IMR-90 (cell line): ENCODE data around the gene SPATA31D3. TPM values are rescaled to one million over a fixed set of nuclear protein-coding genes. Genes with fewer than 3 reads are reported as not detected.
"Not testable (repeated sequence)": the region's sequence is repeated elsewhere in the genome, so short reads cannot be mapped to it uniquely, and the experiment has no call there.

Experiments used
- ATAC-seq: fragments of 200-7000 bp; cut with Tn5 transposase; 2 replicates; pipeline ENCODE4 v1.9.1; 2020; ENCODE audit warnings: low read depth, mild to moderate bottlenecking, moderate library complexity
- BruUV-seq: library from RNA; stranded (reverse); fragments of 400-500 nt; replicated peaks from 2 replicates; lab custom pipeline; 2021; lab: Mats Ljungman, UMichigan
- CTCF ChIA-PET: fragments of 300-600 bp; formaldehyde crosslinking; extraction: SDS; loops from one replicate; lab custom pipeline; 2021; ENCODE audit warnings: antibody characterized with exemption; lab: Yijun Ruan, JAX
- POLR2A ChIA-PET: fragments of 300-600 bp; sonication (Branson Sonifier 250); formaldehyde crosslinking; loops from one replicate; lab custom pipeline; 2022; ENCODE audit warnings: antibody characterized with exemption; ENCODE audit not compliant: unreplicated experiment; lab: Charles Lee
- DNase-seq: peaks from one replicate; pipeline ENCODE4 v3.0.0; 2013
- H2AFZ ChIP-seq: replicated peaks from 2 replicates; pipeline ENCODE3; 2013; ENCODE audit warnings: low read length, mild to moderate bottlenecking; ENCODE audit not compliant: poor library complexity
- H2AK5ac ChIP-seq: 2 replicates; pipeline ENCODE4 v1.6.1; 2013; ENCODE audit warnings: low read depth, low read length, inconsistent platforms
- H2AK9ac ChIP-seq: replicated peaks from 2 replicates; pipeline ENCODE3; 2013; ENCODE audit warnings: mild to moderate bottlenecking, low read depth, low read length, moderate library complexity; ENCODE audit not compliant: poor library complexity
- H2BK120ac ChIP-seq: 2 replicates; pipeline ENCODE4 v1.6.1; 2013; ENCODE audit warnings: low read depth, low read length, inconsistent platforms
- H2BK15ac ChIP-seq: 3 replicates; pipeline ENCODE4 v1.6.1; 2013; ENCODE audit warnings: low read depth, low read length, inconsistent platforms
- H2BK20ac ChIP-seq: 2 replicates; pipeline ENCODE4 v1.6.1; 2013; ENCODE audit warnings: low read depth, mild to moderate bottlenecking, inconsistent platforms, low read length, moderate library complexity
- H2BK5ac ChIP-seq: 2 replicates; pipeline ENCODE4 v1.6.1; 2013; ENCODE audit warnings: mild to moderate bottlenecking, low read depth, low read length, inconsistent platforms; ENCODE audit not compliant: poor library complexity, severe bottlenecking
- H3K14ac ChIP-seq: replicated peaks from 2 replicates; pipeline ENCODE4 v1.6.1; 2013; ENCODE audit warnings: low read depth, low read length, inconsistent platforms
- H3K18ac ChIP-seq: 2 replicates; pipeline ENCODE4 v1.6.1; 2013; ENCODE audit warnings: low read depth, low read length, control low read depth
- H3K23ac ChIP-seq: 2 replicates; pipeline ENCODE4 v1.6.1; 2013; ENCODE audit warnings: low read depth, low read length, inconsistent platforms
- H3K27ac ChIP-seq: 2 replicates; pipeline ENCODE4 v1.5.1; 2013; ENCODE audit warnings: mild to moderate bottlenecking, control low read depth, low read length; ENCODE audit not compliant: insufficient read depth
- H3K27me3 ChIP-seq: 2 replicates; pipeline ENCODE4 v1.6.1; 2013; ENCODE audit warnings: low read length; ENCODE audit not compliant: control insufficient read depth, insufficient read depth
- H3K36me3 ChIP-seq: 2 replicates; pipeline ENCODE4 v1.6.1; 2013; ENCODE audit warnings: low read length, mixed read lengths; ENCODE audit not compliant: control insufficient read depth, insufficient read depth
- H3K4ac ChIP-seq: 2 replicates; pipeline ENCODE4 v1.6.1; 2013; ENCODE audit warnings: low read depth, low read length, inconsistent platforms
- H3K4me1 ChIP-seq: 2 replicates; pipeline ENCODE4 v1.6.1; 2013; ENCODE audit warnings: low read length, mixed read lengths; ENCODE audit not compliant: control insufficient read depth, insufficient read depth
- H3K4me2 ChIP-seq: 2 replicates; pipeline ENCODE4 v1.6.1; 2013; ENCODE audit warnings: low read depth, mild to moderate bottlenecking, control low read depth, low read length, moderate library complexity
- H3K4me3 ChIP-seq: 2 replicates; pipeline ENCODE4 v1.5.1; 2013; ENCODE audit warnings: low read depth, mild to moderate bottlenecking, control low read depth, low read length, moderate library complexity; ENCODE audit not compliant: insufficient read depth
- H3K56ac ChIP-seq: 2 replicates; pipeline ENCODE4 v1.6.1; 2013; ENCODE audit warnings: low read length, inconsistent platforms; ENCODE audit not compliant: insufficient read depth; ENCODE audit errors: extremely low read depth
- H3K79me1 ChIP-seq, 2 experiments: 2 replicates each; pipeline ENCODE4 v1.6.1; 2013; ENCODE audit warnings: low read length in 2 of 2, inconsistent platforms in 1 of 2, low read depth in 1 of 2
- H3K9ac ChIP-seq: 2 replicates; pipeline ENCODE4 v1.6.1; 2013; ENCODE audit warnings: low read depth, low read length, control low read depth
- H3K9me1 ChIP-seq: 2 replicates; pipeline ENCODE4 v1.6.1; 2013; ENCODE audit warnings: low read length, inconsistent platforms; ENCODE audit not compliant: insufficient read depth
- H3K9me3 ChIP-seq: 2 replicates; pipeline ENCODE4 v1.6.1; 2013; ENCODE audit warnings: low read length; ENCODE audit not compliant: control insufficient read depth, insufficient read depth
- H4K20me1 ChIP-seq: 2 replicates; pipeline ENCODE4 v1.6.1; 2013; ENCODE audit warnings: low read length, inconsistent platforms; ENCODE audit not compliant: insufficient read depth
- H4K5ac ChIP-seq: 2 replicates; pipeline ENCODE4 v1.6.1; 2013; ENCODE audit warnings: mild to moderate bottlenecking, low read depth, low read length, control low read depth
- H4K8ac ChIP-seq, 2 experiments: 2 replicates each; pipeline ENCODE4 v1.6.1; 2013; ENCODE audit warnings: low read depth in 2 of 2, low read length in 2 of 2, control low read depth in 1 of 2, inconsistent platforms in 1 of 2
- H4K91ac ChIP-seq: 2 replicates; pipeline ENCODE4 v1.6.1; 2013; ENCODE audit warnings: low read depth, low read length, inconsistent platforms; ENCODE audit not compliant: insufficient read depth
- CHD1 ChIP-seq: IDR thresholded peaks from 2 replicates; pipeline ENCODE4 v1.6.1; 2012; ENCODE audit warnings: low read depth, low read length, improper control_type of control experiment
- FOS ChIP-seq: fragments of 150-350 bp; IDR thresholded peaks from 2 replicates; pipeline ENCODE4 v1.6.1; 2016; ENCODE audit warnings: low read depth, low read length
- RCOR1 ChIP-seq: IDR thresholded peaks from 2 replicates; pipeline ENCODE4 v1.6.1; 2012; ENCODE audit warnings: mild to moderate bottlenecking, low read length, improper control_type of control experiment; ENCODE audit not compliant: insufficient replicate concordance
- RFX5 ChIP-seq: IDR thresholded peaks from 2 replicates; pipeline ENCODE4 v1.8.0; 2012; ENCODE audit warnings: low read depth, mild to moderate bottlenecking, low read length, moderate library complexity
- SMC3 ChIP-seq: fragments of 150-350 bp; IDR thresholded peaks from 2 replicates; pipeline ENCODE4 v1.6.1; 2016; ENCODE audit warnings: low read depth, mild to moderate bottlenecking, antibody characterized with exemption, low read length, moderate library complexity
- WGBS, 2 experiments: methylation state at CpG; one replicate each; pipeline versions ENCODE4 v1.1.5 to v1.1.7; 2013; ENCODE audit warnings: missing lambda C conversion rate in 2 of 2; ENCODE audit not compliant: insufficient read length in 1 of 2; ENCODE audit errors: extremely low coverage in 2 of 2; 5-methylcytosine and 5-hydroxymethylcytosine counted together
- dilution Hi-C: fragments of 300-500 bp; cut with HindIII; formaldehyde crosslinking; loops from one replicate; pipeline ENCODE4 v1.14.3; 2018; ENCODE audit warnings: low sequenced_read_pairs; ENCODE audit not compliant: unreplicated experiment
- in situ Hi-C: fragments of 300-500 bp; cut with MboI; formaldehyde crosslinking; loops from 3 replicates; pipeline ENCODE4 v1.14.3; 2019; ENCODE audit warnings: low sequenced_read_pairs, inconsistent platforms, mixed read lengths
- intact Hi-C: fragments of 100-400 bp; cut with micrococcal nuclease; formaldehyde crosslinking; loops from 2 replicates; pipeline ENCODE4 v1.10.0; 2022
- polyA plus RNA-seq, 3 experiments: library from polyadenylated mRNA; depleted of rRNA; stranded (reverse); fragments of >200 nt; gene quantifications; 2 replicates each; pipeline ENCODE4 v1.2.3, GENCODE V29; 2012; ENCODE audit warnings: low replicate concordance in 1 of 3
- total RNA-seq: library from RNA; depleted of rRNA; stranded (reverse); fragments of >200 nt; gene quantifications from 2 replicates; pipeline ENCODE4 v1.2.3, GENCODE V29; 2012

The SPATA31D3 gene
- total and polyA plus RNA-seq, 2 of the 4 experiments (the other 2 are of a cell fraction) = not detected

- dilution Hi-C loops = no loop called here
- ChIA-PET CTCF (no interaction called here), POLR2A (no interaction called here)
- no peak overlapping the region for H2AK5ac ChIP-seq
- H2BK5ac ChIP-seq = no peak overlapping the region
- intact Hi-C loops = no loop called here
- H3K4ac ChIP-seq = no peak overlapping the region
- no peak overlapping the region for H3K9ac ChIP-seq
- no peaks in the 10 kb centered on the region for H3K79me1 ChIP-seq
- no TSS peak for BruUV-seq
- ATAC-seq = no peak
- WGBS, 2 experiments = 100% methylated on average over 2 of the region's 5 CpGs; no CpG with 5 or more reads in 1 of the 2 experiments
- no peak overlapping the region for H4K5ac ChIP-seq
- no peak overlapping the region for H3K4me3 ChIP-seq
- H2BK15ac ChIP-seq = no peak overlapping the region
- no peaks in the 10 kb centered on the region for H3K27me3 ChIP-seq
- TF ChIP-seq RFX5 (no peak), CHD1 (no peak), RCOR1 (no peak), FOS (no peak), SMC3 (no peak)
- H3K4me1 ChIP-seq = no peaks in the 10 kb centered on the region
- no peak overlapping the region for H4K91ac ChIP-seq
- no peak overlapping the region for H4K8ac ChIP-seq
- no peak overlapping the region for H2BK120ac ChIP-seq
- no peak for DNase-seq
- H3K56ac ChIP-seq = no peak overlapping the region
- no peak overlapping the region for H2AK9ac ChIP-seq
- no peak overlapping the region for H3K27ac ChIP-seq
- H3K18ac ChIP-seq = no peak overlapping the region
- H3K14ac ChIP-seq = no peak overlapping the region
- no peaks in the 10 kb centered on the region for H4K20me1 ChIP-seq
- no peaks in the 10 kb centered on the region for H3K9me3 ChIP-seq
- in situ Hi-C loops = no loop called here
- H3K9me1 ChIP-seq = no peaks in the 10 kb centered on the region
- no peak overlapping the region for H3K4me2 ChIP-seq
- no peak overlapping the region for H3K23ac ChIP-seq
- H3K36me3 ChIP-seq = no peaks in the 10 kb centered on the region
- H2BK20ac ChIP-seq = no peak overlapping the region
- H2AFZ ChIP-seq = no peak overlapping the region
Measured at GRCh38 chr9:81915801-81916505, 27.3 kb upstream of the SPATA31D3 start.

- POLR2A ChIA-PET, in situ Hi-C loops: not testable (repeated sequence)
Measured at GRCh38 chr9:81918507-81918906, 24.8 kb upstream of the SPATA31D3 start.

More at GRCh38 chr9:81918507-81918906, 24.8 kb upstream of the SPATA31D3 start:
- H2AK9ac ChIP-seq, BruUV-seq, H3K4ac ChIP-seq, H3K56ac ChIP-seq, H2AFZ ChIP-seq, H4K91ac ChIP-seq, dilution Hi-C loops, H3K27me3 ChIP-seq, H3K9me3 ChIP-seq, H2AK5ac ChIP-seq, H3K4me2 ChIP-seq, CTCF ChIA-PET, H3K36me3 ChIP-seq, H4K8ac ChIP-seq, H2BK5ac ChIP-seq, H3K14ac ChIP-seq, H3K4me3 ChIP-seq, H3K9ac ChIP-seq, H2BK15ac ChIP-seq, H3K4me1 ChIP-seq, H4K5ac ChIP-seq, H3K27ac ChIP-seq, H2BK120ac ChIP-seq, intact Hi-C loops, H3K18ac ChIP-seq, DNase-seq, H3K79me1 ChIP-seq, H3K9me1 ChIP-seq, H2BK20ac ChIP-seq, H4K20me1 ChIP-seq, ATAC-seq, H3K23ac ChIP-seq: not testable (repeated sequence)
- no CpG with 5 or more reads among the region's 3 CpGs for WGBS, 2 experiments
